ENCODE results near the gene FKBP4. TPM values are rescaled to one million over a fixed set of nuclear protein-coding genes. Genes with fewer than 3 reads are reported as not detected.

The FKBP4 gene
- polyA plus RNA-seq, 1 experiment = 34.1 TPM

DNA sequence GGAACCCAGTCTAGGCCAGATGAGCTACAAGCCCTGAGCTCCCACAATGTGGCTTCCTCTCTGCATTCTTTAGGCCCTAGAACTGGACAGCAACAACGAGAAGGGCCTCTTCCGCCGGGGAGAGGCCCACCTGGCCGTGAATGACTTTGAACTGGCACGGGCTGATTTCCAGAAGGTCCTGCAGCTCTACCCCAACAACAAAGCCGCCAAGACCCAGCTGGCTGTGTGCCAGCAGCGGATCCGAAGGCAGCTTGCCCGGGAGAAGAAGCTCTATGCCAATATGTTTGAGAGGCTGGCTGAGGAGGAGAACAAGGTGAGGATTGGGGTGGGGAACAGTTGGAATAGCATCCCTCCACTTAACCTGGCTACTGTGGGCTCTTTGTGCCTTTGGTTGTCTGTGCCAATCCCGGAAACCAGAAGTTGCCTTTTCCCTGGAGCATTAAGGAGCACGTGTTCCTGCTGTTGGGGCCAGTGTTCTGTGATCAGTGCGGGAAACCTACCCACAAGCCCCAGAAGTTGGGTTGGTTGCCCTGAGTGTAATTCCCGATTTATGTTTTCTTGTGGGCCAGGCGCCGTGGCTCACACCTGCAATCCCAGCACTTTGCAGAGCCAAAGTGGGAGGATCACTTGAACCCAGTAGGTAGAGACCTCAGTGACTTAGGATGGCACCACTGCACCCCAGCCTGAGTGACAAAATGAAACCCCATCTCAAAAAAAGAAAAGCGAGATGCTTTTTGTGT is 6.4 kb downstream of the FKBP4 start:
- POLR2A ChIA-PET = no interaction called here
- no peaks in the 10 kb centered on the region for H3K27me3 ChIP-seq (ENCODE audit: control insufficient read depth, insufficient read depth, low read length)
- H3K27ac ChIP-seq (ENCODE audit: low read depth, low read length) = no peak overlapping the region
- CTCF ChIA-PET = interaction anchor here (2.5 kb wide), 1 partner anchor 17 kb away, joined by 9 read pairs; no protein-coding TSS in a partner anchor
- no peaks in the 10 kb centered on the region for H3K9me3 ChIP-seq (ENCODE audit: control insufficient read depth, insufficient read depth, low read length)
- H3K4me3 ChIP-seq (ENCODE audit: low read depth, low read length) = no peak overlapping the region
- TF ChIP-seq, protein P1, sequence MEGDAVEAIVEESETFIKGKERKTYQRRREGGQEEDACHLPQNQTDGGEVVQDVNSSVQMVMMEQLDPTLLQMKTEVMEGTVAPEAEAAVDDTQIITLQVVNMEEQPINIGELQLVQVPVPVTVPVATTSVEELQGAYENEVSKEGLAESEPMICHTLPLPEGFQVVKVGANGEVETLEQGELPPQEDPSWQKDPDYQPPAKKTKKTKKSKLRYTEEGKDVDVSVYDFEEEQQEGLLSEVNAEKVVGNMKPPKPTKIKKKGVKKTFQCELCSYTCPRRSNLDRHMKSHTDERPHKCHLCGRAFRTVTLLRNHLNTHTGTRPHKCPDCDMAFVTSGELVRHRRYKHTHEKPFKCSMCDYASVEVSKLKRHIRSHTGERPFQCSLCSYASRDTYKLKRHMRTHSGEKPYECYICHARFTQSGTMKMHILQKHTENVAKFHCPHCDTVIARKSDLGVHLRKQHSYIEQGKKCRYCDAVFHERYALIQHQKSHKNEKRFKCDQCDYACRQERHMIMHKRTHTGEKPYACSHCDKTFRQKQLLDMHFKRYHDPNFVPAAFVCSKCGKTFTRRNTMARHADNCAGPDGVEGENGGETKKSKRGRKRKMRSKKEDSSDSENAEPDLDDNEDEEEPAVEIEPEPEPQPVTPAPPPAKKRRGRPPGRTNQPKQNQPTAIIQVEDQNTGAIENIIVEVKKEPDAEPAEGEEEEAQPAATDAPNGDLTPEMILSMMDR (IDR thresholded peaks at IDR 0.05; ENCODE audit: low read depth, low read length) = no peak
- DNase-seq (ENCODE audit: low read depth, low spot score) = no peak

GRCh38 chr12:2803635-2804392 is 9.0 kb downstream of the FKBP4 start:
- Histone ChIP-seq H3K9me3 (ENCODE audit: control insufficient read depth, insufficient read depth, low read length) (no peaks in the 10 kb centered on the region), H3K4me3 (ENCODE audit: low read depth, low read length) (no peak overlapping the region), H3K27me3 (ENCODE audit: control insufficient read depth, insufficient read depth, low read length) (no peaks in the 10 kb centered on the region), H3K27ac (ENCODE audit: low read depth, low read length) (peak overlapping the region; percentile 48)
- ChIA-PET POLR2A (no interaction called here), CTCF (interaction anchor here (0.7 to 1.8 kb wide), 2 partner anchors 10 to 20 kb away, joined by 4 to 8 read pairs; no protein-coding TSS in a partner anchor)
- DNase-seq (ENCODE audit: low read depth, low spot score) = no peak
- TF ChIP-seq, protein P1 (IDR thresholded peaks at IDR 0.05; ENCODE audit: low read depth, low read length) = no peak

DNA sequence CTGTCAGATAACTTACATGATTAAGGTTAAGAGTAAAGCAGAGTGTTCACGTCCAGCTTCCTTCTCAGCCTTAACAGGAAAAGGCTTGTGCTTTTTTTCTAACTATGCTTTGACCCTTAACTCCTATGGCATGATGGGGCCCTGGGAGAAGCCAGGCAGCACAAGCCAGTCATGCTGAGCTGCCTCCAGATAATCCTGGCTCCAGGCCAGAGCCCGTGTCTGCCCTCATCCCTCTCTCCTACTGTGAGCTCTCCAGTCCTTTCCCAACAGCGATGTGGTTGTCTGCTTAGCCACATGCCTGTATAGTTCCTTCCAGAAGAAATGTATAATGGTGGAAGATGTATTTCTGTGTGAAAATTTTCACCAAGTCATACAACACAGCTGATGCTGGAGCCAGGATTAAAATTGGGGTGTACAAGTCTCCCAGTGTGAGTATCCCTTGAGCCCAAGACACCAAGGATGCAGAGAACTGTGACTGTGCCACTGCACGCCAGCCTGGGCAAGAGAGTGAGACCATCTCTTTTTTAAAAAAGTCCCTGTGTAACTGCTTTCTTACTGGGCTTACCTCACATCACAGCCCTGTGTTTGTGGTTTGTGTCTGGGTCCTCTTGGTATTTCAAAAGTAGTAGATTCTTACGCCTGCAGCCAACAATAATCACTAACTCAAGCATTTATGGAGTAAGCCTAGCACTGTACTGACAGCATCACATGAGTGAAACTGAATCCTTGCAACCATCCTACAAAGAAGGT is 9.8 kb downstream of the FKBP4 start:
- Histone ChIP-seq H3K9me3 (ENCODE audit: control insufficient read depth, insufficient read depth, low read length) (no peaks in the 10 kb centered on the region), H3K27me3 (ENCODE audit: control insufficient read depth, insufficient read depth, low read length) (no peaks in the 10 kb centered on the region), H3K4me3 (ENCODE audit: low read depth, low read length) (no peak overlapping the region), H3K27ac (ENCODE audit: low read depth, low read length) (peak overlapping the region; percentile 48)
- CTCF ChIA-PET = interaction anchor here (0.7 to 1.8 kb wide), 2 partner anchors 9 to 21 kb away, joined by 4 to 8 read pairs; no protein-coding TSS in a partner anchor
- POLR2A ChIA-PET = no interaction called here
- TF ChIP-seq, protein P1 (IDR thresholded peaks at IDR 0.05; ENCODE audit: low read depth, low read length) = no peak
- DNase-seq (ENCODE audit: low read depth, low spot score) = no peak

DNA sequence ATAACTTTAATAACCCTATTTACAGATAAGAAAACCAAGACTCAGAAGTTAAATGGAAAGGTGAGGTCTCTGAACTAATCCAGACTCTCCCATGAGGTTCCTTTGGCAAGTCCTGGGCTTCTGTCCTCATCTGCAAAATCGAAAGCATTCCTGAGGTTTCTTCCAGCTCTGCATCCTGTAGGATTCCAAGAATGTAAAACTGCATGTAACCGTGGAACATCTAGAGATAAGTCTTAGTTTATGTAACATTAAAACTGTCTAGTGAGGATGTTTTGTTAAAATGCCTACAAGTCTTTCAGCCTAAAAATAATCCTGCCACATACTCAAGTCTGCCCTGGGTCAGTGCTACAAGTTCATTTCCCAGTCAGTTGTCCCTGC is 10.4 kb downstream of the FKBP4 start:
- CTCF ChIA-PET = interaction anchor here (1.8 kb wide), 1 partner anchor 21 kb away, joined by 8 read pairs; no protein-coding TSS in a partner anchor
- no peak overlapping the region for H3K4me3 ChIP-seq (ENCODE audit: low read depth, low read length)
- H3K27me3 ChIP-seq (ENCODE audit: control insufficient read depth, insufficient read depth, low read length) = no peaks in the 10 kb centered on the region
- DNase-seq (ENCODE audit: low read depth, low spot score) = no peak
- no peaks in the 10 kb centered on the region for H3K9me3 ChIP-seq (ENCODE audit: control insufficient read depth, insufficient read depth, low read length)
- POLR2A ChIA-PET = no interaction called here
- TF ChIP-seq, protein P1 (IDR thresholded peaks at IDR 0.05; ENCODE audit: low read depth, low read length) = no peak
- H3K27ac ChIP-seq (ENCODE audit: low read depth, low read length) = no peak overlapping the region

Measured in AG04450 (cell line).